ENCODE data around the gene LCAT. TPM values are rescaled to one million over a fixed set of nuclear protein-coding genes. Genes with fewer than 3 reads are reported as not detected.
"Not testable (repeated sequence)": the region's sequence is repeated elsewhere in the genome, so short reads cannot be mapped to it uniquely, and the experiment has no call there.

Gene LCAT
- total RNA-seq = 3.3 and 6.5 TPM in 2 replicates

- DNase-seq = no peak
These were observed at the start of gene LCAT for GRCh38 chr16:67943619-67944504. LCAT (minus strand) TSS chr16:67944120; CDS start chr16:67944101, 19 bp downstream.

- peak; percentile 84 for DNase-seq
These were observed 49.5 kb upstream of the LCAT start for GRCh38 chr16:67993207-67994039.

GRCh38 chr16:67992661-67993206 lies 48.8 kb upstream of the LCAT start:
- DNase-seq = no peak

GRCh38 chr16:67990018-67990386 lies 46.1 kb upstream of the LCAT start:
- no peak for DNase-seq

GRCh38 chr16:67989322-67990017 lies 45.5 kb upstream of the LCAT start:
- no peak for DNase-seq

- DNase-seq = no peak
These were observed 44.8 kb upstream of the LCAT start for GRCh38 chr16:67988675-67989074.

- DNase-seq = peak; percentile 61
These were observed 43.7 kb upstream of the LCAT start for GRCh38 chr16:67987460-67988160.

GRCh38 chr16:67986949-67987348 lies 43.0 kb upstream of the LCAT start:
- no peak for DNase-seq

- DNase-seq = no peak
These were observed 38.2 kb upstream of the LCAT start for GRCh38 chr16:67982011-67982696.

GRCh38 chr16:67979955-67980678 lies 36.2 kb upstream of the LCAT start, which contains the start of gene DPEP3:
DPEP3 (minus strand) TSS chr16:67980499; CDS start chr16:67980380, 119 bp downstream.
- peak; percentile 31 for DNase-seq

GRCh38 chr16:67977469-67978227 lies 33.7 kb upstream of the LCAT start:
- DNase-seq = no peak

- DNase-seq = no peak
These were observed 33.1 kb upstream of the LCAT start for GRCh38 chr16:67977005-67977404.

GRCh38 chr16:67976205-67976604 lies 32.3 kb upstream of the LCAT start:
- no peak for DNase-seq

- DNase-seq = no peak
These were observed 31.6 kb upstream of the LCAT start for GRCh38 chr16:67975321-67976105.

GRCh38 chr16:67972285-67972684 lies 28.4 kb upstream of the LCAT start:
- DNase-seq = not testable (repeated sequence)

- no peak for DNase-seq
These were observed 27.2 kb upstream of the LCAT start for GRCh38 chr16:67971111-67971510.

- no peak for DNase-seq
These were observed 25.5 kb upstream of the LCAT start for GRCh38 chr16:67969254-67970039.

Data from dermis blood vessel endothelial cell (primary cell).